PC-3 (cell line): ENCODE measurements around the gene CRTC1. TPM values are rescaled to one million over a fixed set of nuclear protein-coding genes. Genes with fewer than 3 reads are reported as not detected.
A peak's percentile ranks its signal among the peaks of the same experiment; 100 is the strongest.

Experiments
- ATAC-seq: fragments of 200-7000 bp; cut with Tn5 transposase; 2 replicates; pipeline ENCODE4 v1.9.1; 2020; ENCODE audit warnings: mild to moderate bottlenecking, moderate library complexity
- BruUV-seq: library from RNA; stranded (reverse); fragments of 400-500 nt; replicated peaks from 2 replicates; lab custom pipeline; 2021; lab: Mats Ljungman, UMichigan
- CTCF ChIA-PET: fragments of 300-600 bp; sonication (Branson Sonifier 250); formaldehyde crosslinking; loops from one replicate; lab custom pipeline; 2022; ENCODE audit warnings: antibody characterized with exemption; lab: Charles Lee
- POLR2A ChIA-PET: fragments of 300-600 bp; sonication (Branson Sonifier 250); formaldehyde crosslinking; loops from one replicate; lab custom pipeline; 2022; ENCODE audit warnings: antibody characterized with exemption; ENCODE audit not compliant: unreplicated experiment; lab: Charles Lee
- DNase-seq: peaks from one replicate; pipeline ENCODE4 v3.0.0-alpha.2; 2015
- H2AFZ ChIP-seq: fragments of 300-600 bp; sonication (generic); 2 replicates; pipeline ENCODE4 v1.6.0; 2016; ENCODE audit warnings: antibody characterized with exemption, low read length
- H3F3A ChIP-seq: fragments of 300-600 bp; sonication (generic); one replicate; pipeline ENCODE4 v1.6.0; 2017; ENCODE audit warnings: antibody characterized with exemption, low read length, control low read depth, mild to moderate bottlenecking; ENCODE audit not compliant: unreplicated experiment
- H3K27ac ChIP-seq: fragments of 300-600 bp; sonication (generic); 2 replicates; pipeline ENCODE4 v1.5.1; 2016; ENCODE audit warnings: mild to moderate bottlenecking, low read length
- H3K27me3 ChIP-seq: fragments of 300-600 bp; sonication (generic); 2 replicates; pipeline ENCODE4 v1.6.1; 2016; ENCODE audit warnings: low read length, mixed read lengths
- H3K36me3 ChIP-seq: fragments of 300-600 bp; sonication (generic); 2 replicates; pipeline ENCODE4 v1.6.1; 2016; ENCODE audit warnings: low read depth, mixed run types, low read length, mixed read lengths
- H3K4me1 ChIP-seq: fragments of 300-600 bp; sonication (generic); 2 replicates; pipeline ENCODE4 v1.5.1; 2016; ENCODE audit warnings: low read length; ENCODE audit not compliant: insufficient read depth
- H3K4me2 ChIP-seq: fragments of 300-600 bp; sonication (generic); 2 replicates; pipeline ENCODE4 v1.6.0; 2016; ENCODE audit warnings: low read length
- H3K4me3 ChIP-seq: fragments of 300-600 bp; sonication (generic); 2 replicates; pipeline ENCODE4 v1.5.1; 2016; ENCODE audit warnings: mild to moderate bottlenecking, low read length, mixed read lengths
- H3K79me2 ChIP-seq: fragments of 300-600 bp; sonication (generic); 2 replicates; pipeline ENCODE4 v1.6.1; 2017; ENCODE audit warnings: low read length, mixed read lengths
- H3K9ac ChIP-seq: fragments of 300-600 bp; sonication (generic); 2 replicates; pipeline ENCODE4 v1.6.0; 2016; ENCODE audit warnings: mild to moderate bottlenecking, low read length
- H3K9me2 ChIP-seq: fragments of 300-600 bp; sonication (generic); replicated peaks from 2 replicates; pipeline ENCODE4 v1.6.1; 2016; ENCODE audit warnings: mixed run types, low read length, mixed read lengths
- H3K9me3 ChIP-seq: fragments of 300-600 bp; sonication (generic); 2 replicates; pipeline ENCODE4 v1.6.1; 2016; ENCODE audit warnings: low read length, mixed read lengths
- H4K20me1 ChIP-seq: fragments of 300-600 bp; sonication (generic); 2 replicates; pipeline ENCODE4 v1.6.1; 2016; ENCODE audit warnings: low read length, mixed read lengths
- CTCF ChIP-seq: fragments of 300-600 bp; sonication (generic); conservative IDR thresholded peaks from 2 replicates; pipeline ENCODE4 v1.5.1; 2017; ENCODE audit warnings: antibody characterized with exemption, low read depth, mild to moderate bottlenecking, low read length
- EZH2 ChIP-seq: fragments of 300-600 bp; sonication (generic); IDR thresholded peaks from one replicate; pipeline ENCODE4 v1.6.1; 2017; ENCODE audit warnings: antibody characterized with exemption, mild to moderate bottlenecking, low read length; ENCODE audit not compliant: unreplicated experiment
- EZH2phosphoT487 ChIP-seq: fragments of 300-600 bp; sonication (generic); IDR thresholded peaks from 2 replicates; pipeline ENCODE4 v1.6.1; 2018; ENCODE audit warnings: mild to moderate bottlenecking, antibody characterized with exemption, low read length, borderline replicate concordance
- intact Hi-C: fragments of 100-400 bp; cut with micrococcal nuclease; formaldehyde crosslinking; loops from 2 replicates; pipeline ENCODE4 v1.9.0; 2023
- total RNA-seq: library from RNA; depleted of rRNA; stranded (reverse); fragments of >200 nt; gene quantifications from 2 replicates; pipeline ENCODE4 v1.2.3, GENCODE V29; 2014

CRTC1 gene
- total RNA-seq, 1 experiment from 2014 or later: 6.7 TPM

- H3F3A ChIP-seq: no peaks in the 10 kb centered on the region
- peaks cover 5% of the 10 kb centered on the region for H3K27me3 ChIP-seq
- intact Hi-C loops: no loop called here
- H4K20me1 ChIP-seq: no peaks in the 10 kb centered on the region
- H3K9ac ChIP-seq: no peak overlapping the region
- no peak overlapping the region for H3K27ac ChIP-seq
- no peak overlapping the region for H2AFZ ChIP-seq
- no peak for ATAC-seq
- ChIA-PET CTCF (no interaction called here), POLR2A (no interaction called here)
- H3K4me2 ChIP-seq: no peak overlapping the region
- DNase-seq: no peak
- no peaks in the 10 kb centered on the region for H3K4me1 ChIP-seq
- TF ChIP-seq CTCF: no peak
- no peak for TF ChIP-seq EZH2
- no peak for TF ChIP-seq EZH2phosphoT487
- H3K79me2 ChIP-seq: no peaks in the 10 kb centered on the region
- H3K9me3 ChIP-seq: no peaks in the 10 kb centered on the region
- no TSS peak for BruUV-seq
- H3K9me2 ChIP-seq: no peaks in the 10 kb centered on the region
- H3K36me3 ChIP-seq: no peaks in the 10 kb centered on the region
- H3K4me3 ChIP-seq: no peak overlapping the region
These were observed 112.1 kb downstream of the CRTC1 start for GRCh38 chr19:18795540-18795939.

GRCh38 chr19:18796239-18796638 lies 112.8 kb downstream of the CRTC1 start:
- Histone ChIP-seq H2AFZ (no peak overlapping the region), H3K9me3 (no peaks in the 10 kb centered on the region), H3K9ac (no peak overlapping the region), H3F3A (no peaks in the 10 kb centered on the region), H3K4me1 (no peaks in the 10 kb centered on the region), H3K27ac (no peak overlapping the region), H3K27me3 (no peaks in the 10 kb centered on the region), H3K9me2 (no peaks in the 10 kb centered on the region), H3K4me2 (no peak overlapping the region), H3K36me3 (no peaks in the 10 kb centered on the region), H3K4me3 (no peak overlapping the region), H4K20me1 (no peaks in the 10 kb centered on the region), H3K79me2 (no peaks in the 10 kb centered on the region)
- peak; percentile 23 for DNase-seq
- POLR2A ChIA-PET: no interaction called here
- intact Hi-C loops: no loop called here
- no peak for ATAC-seq
- TF ChIP-seq EZH2phosphoT487 (no peak), CTCF (no peak), EZH2 (no peak)
- CTCF ChIA-PET: interaction anchor here (0.6 to 0.7 kb wide), 2 partner anchors 231 to 1365 kb away, joined by 5 to 8 read pairs; no protein-coding TSS in a partner anchor
- no TSS peak for BruUV-seq
